Measurements from ENCODE around the gene RUFY3. TPM values are rescaled to one million over a fixed set of nuclear protein-coding genes. Genes with fewer than 3 reads are reported as not detected.

Gene RUFY3
- total and polyA plus RNA-seq, 2 of the 13 experiments (the other 11 are each of a cell fraction or from before 2014, with no cell fraction given) = 17.9 to 25.3 TPM

- TF ChIP-seq, protein P1, sequence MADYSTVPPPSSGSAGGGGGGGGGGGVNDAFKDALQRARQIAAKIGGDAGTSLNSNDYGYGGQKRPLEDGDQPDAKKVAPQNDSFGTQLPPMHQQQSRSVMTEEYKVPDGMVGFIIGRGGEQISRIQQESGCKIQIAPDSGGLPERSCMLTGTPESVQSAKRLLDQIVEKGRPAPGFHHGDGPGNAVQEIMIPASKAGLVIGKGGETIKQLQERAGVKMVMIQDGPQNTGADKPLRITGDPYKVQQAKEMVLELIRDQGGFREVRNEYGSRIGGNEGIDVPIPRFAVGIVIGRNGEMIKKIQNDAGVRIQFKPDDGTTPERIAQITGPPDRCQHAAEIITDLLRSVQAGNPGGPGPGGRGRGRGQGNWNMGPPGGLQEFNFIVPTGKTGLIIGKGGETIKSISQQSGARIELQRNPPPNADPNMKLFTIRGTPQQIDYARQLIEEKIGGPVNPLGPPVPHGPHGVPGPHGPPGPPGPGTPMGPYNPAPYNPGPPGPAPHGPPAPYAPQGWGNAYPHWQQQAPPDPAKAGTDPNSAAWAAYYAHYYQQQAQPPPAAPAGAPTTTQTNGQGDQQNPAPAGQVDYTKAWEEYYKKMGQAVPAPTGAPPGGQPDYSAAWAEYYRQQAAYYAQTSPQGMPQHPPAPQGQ (CRISPR knock-in tag; IDR thresholded peaks at IDR 0.05; ENCODE audit: borderline replicate concordance) = no peak
- TF ChIP-seq ISL2 (CRISPR knock-in tag; IDR thresholded peaks at IDR 0.05) = peak; percentile 81
- TF ChIP-seq, protein P2, sequence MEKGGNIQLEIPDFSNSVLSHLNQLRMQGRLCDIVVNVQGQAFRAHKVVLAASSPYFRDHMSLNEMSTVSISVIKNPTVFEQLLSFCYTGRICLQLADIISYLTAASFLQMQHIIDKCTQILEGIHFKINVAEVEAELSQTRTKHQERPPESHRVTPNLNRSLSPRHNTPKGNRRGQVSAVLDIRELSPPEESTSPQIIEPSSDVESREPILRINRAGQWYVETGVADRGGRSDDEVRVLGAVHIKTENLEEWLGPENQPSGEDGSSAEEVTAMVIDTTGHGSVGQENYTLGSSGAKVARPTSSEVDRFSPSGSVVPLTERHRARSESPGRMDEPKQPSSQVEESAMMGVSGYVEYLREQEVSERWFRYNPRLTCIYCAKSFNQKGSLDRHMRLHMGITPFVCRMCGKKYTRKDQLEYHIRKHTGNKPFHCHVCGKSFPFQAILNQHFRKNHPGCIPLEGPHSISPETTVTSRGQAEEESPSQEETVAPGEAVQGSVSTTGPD (CRISPR knock-in tag; IDR thresholded peaks at IDR 0.05) = no peak
- TF ChIP-seq, protein P3, sequence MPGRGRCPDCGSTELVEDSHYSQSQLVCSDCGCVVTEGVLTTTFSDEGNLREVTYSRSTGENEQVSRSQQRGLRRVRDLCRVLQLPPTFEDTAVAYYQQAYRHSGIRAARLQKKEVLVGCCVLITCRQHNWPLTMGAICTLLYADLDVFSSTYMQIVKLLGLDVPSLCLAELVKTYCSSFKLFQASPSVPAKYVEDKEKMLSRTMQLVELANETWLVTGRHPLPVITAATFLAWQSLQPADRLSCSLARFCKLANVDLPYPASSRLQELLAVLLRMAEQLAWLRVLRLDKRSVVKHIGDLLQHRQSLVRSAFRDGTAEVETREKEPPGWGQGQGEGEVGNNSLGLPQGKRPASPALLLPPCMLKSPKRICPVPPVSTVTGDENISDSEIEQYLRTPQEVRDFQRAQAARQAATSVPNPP (CRISPR knock-in tag; IDR thresholded peaks at IDR 0.05) = no peak
- TF ChIP-seq RFXAP (CRISPR knock-in tag; IDR thresholded peaks at IDR 0.05; ENCODE audit: borderline replicate concordance) = peak; percentile 83; the same call in 1 of the 2 replicates
- no peak for TF ChIP-seq ARID2 (CRISPR knock-in tag; IDR thresholded peaks at IDR 0.05; ENCODE audit: borderline replicate concordance)
- no peak; the same call in 1 of the 2 replicates for TF ChIP-seq STAT5B (CRISPR knock-in tag; IDR thresholded peaks at IDR 0.05)
- TF ChIP-seq GABPB1 (CRISPR knock-in tag; IDR thresholded peaks at IDR 0.05) = peak; percentile 98
- no peak for TF ChIP-seq ZNF850 (CRISPR knock-in tag; conservative IDR thresholded peaks at IDR 0.05)
- TF ChIP-seq E2F2 (CRISPR knock-in tag; IDR thresholded peaks at IDR 0.05; ENCODE audit: borderline replicate concordance) = no peak
- TF ChIP-seq MYNN (CRISPR knock-in tag; IDR thresholded peaks at IDR 0.05; ENCODE audit: low read depth) = 0 out of 2 replicates have a peak, but pooled peaks have one; percentile 28
- TF ChIP-seq, protein P4, sequence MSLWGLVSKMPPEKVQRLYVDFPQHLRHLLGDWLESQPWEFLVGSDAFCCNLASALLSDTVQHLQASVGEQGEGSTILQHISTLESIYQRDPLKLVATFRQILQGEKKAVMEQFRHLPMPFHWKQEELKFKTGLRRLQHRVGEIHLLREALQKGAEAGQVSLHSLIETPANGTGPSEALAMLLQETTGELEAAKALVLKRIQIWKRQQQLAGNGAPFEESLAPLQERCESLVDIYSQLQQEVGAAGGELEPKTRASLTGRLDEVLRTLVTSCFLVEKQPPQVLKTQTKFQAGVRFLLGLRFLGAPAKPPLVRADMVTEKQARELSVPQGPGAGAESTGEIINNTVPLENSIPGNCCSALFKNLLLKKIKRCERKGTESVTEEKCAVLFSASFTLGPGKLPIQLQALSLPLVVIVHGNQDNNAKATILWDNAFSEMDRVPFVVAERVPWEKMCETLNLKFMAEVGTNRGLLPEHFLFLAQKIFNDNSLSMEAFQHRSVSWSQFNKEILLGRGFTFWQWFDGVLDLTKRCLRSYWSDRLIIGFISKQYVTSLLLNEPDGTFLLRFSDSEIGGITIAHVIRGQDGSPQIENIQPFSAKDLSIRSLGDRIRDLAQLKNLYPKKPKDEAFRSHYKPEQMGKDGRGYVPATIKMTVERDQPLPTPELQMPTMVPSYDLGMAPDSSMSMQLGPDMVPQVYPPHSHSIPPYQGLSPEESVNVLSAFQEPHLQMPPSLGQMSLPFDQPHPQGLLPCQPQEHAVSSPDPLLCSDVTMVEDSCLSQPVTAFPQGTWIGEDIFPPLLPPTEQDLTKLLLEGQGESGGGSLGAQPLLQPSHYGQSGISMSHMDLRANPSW (CRISPR knock-in tag; IDR thresholded peaks at IDR 0.05; ENCODE audit: borderline replicate concordance) = peak; percentile 80
- TF ChIP-seq ZMYM3 (CRISPR knock-in tag; IDR thresholded peaks at IDR 0.05) = peak; percentile 73
- TF ChIP-seq, protein P5, sequence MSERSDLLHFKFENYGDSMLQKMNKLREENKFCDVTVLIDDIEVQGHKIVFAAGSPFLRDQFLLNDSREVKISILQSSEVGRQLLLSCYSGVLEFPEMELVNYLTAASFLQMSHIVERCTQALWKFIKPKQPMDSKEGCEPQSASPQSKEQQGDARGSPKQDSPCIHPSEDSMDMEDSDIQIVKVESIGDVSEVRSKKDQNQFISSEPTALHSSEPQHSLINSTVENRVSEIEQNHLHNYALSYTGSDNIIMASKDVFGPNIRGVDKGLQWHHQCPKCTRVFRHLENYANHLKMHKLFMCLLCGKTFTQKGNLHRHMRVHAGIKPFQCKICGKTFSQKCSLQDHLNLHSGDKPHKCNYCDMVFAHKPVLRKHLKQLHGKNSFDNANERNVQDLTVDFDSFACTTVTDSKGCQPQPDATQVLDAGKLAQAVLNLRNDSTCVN (CRISPR knock-in tag; IDR thresholded peaks at IDR 0.05; ENCODE audit: borderline replicate concordance) = 0 out of 2 replicates have a peak, but pooled peaks have one; percentile 7
- no peak for TF ChIP-seq ZNF678 (CRISPR knock-in tag; IDR thresholded peaks at IDR 0.05)
- TF ChIP-seq CCAR2 (optimal IDR thresholded peaks at IDR 0.05; ENCODE audit: low read depth, low read length) = peak; percentile 72
- TF ChIP-seq ZNF263 (CRISPR knock-in tag; IDR thresholded peaks at IDR 0.05) = no peak; the same call in 1 of the 2 replicates
- TF ChIP-seq JUN (CRISPR knock-in tag; IDR thresholded peaks at IDR 0.05) = peak; percentile 69
These were observed 33.7 kb upstream of the RUFY3 start, which contains the start of gene UTP3 (continued) for GRCh38 chr4:70687821-70688794.
